GM23338 (cell line): Measurements from ENCODE around the gene PPP1R3D. TPM values are rescaled to one million over a fixed set of nuclear protein-coding genes. Genes with fewer than 3 reads are reported as not detected.

ENCODE experiments used
- ATAC-seq: fragments of 200-7000 bp; cut with Tn5 transposase; 3 replicates; pipeline ENCODE4 v1.9.1; 2020
- DNase-seq: peaks from one replicate; pipeline ENCODE4 v3.0.0-alpha.2; 2015; ENCODE audit warnings: low spot score
- H2AFZ ChIP-seq: fragments of 200-600 bp; sonication (generic); 2 replicates; pipeline ENCODE4 v1.8.0; 2016; ENCODE audit warnings: antibody characterized with exemption, mild to moderate bottlenecking, moderate library complexity
- H3F3A ChIP-seq: fragments of 200-600 bp; sonication (generic); replicated peaks from 2 replicates; pipeline ENCODE4 v1.8.0; 2017; ENCODE audit warnings: antibody characterized with exemption, mixed run types, low read depth
- H3K27ac ChIP-seq: fragments of 200-600 bp; sonication (generic); 2 replicates; pipeline ENCODE4 v1.6.1; 2016; ENCODE audit warnings: low read depth
- H3K27me3 ChIP-seq: fragments of 200-600 bp; sonication (generic); 2 replicates; pipeline ENCODE4 v1.8.0; 2016; ENCODE audit warnings: mild to moderate bottlenecking, mixed run types, moderate library complexity; ENCODE audit not compliant: insufficient read depth
- H3K36me3 ChIP-seq: fragments of 200-600 bp; sonication (generic); 2 replicates; pipeline ENCODE4 v1.8.0; 2016; ENCODE audit warnings: mild to moderate bottlenecking; ENCODE audit not compliant: insufficient read depth
- H3K4me1 ChIP-seq: fragments of 200-600 bp; sonication (generic); 2 replicates; pipeline ENCODE4 v1.8.0; 2016; ENCODE audit warnings: mild to moderate bottlenecking, moderate library complexity; ENCODE audit not compliant: insufficient read depth
- H3K4me2 ChIP-seq: fragments of 200-600 bp; sonication (generic); 2 replicates; pipeline ENCODE4 v1.7.1; 2017; ENCODE audit warnings: mixed run types
- H3K4me3 ChIP-seq: fragments of 200-600 bp; sonication (generic); 2 replicates; pipeline ENCODE4 v1.6.1; 2016; ENCODE audit warnings: mixed run types
- H3K79me2 ChIP-seq: fragments of 200-600 bp; sonication (generic); replicated peaks from 2 replicates; pipeline ENCODE4 v1.8.0; 2017; ENCODE audit warnings: mild to moderate bottlenecking; ENCODE audit not compliant: insufficient read depth
- H3K9me2 ChIP-seq: fragments of 200-600 bp; sonication (generic); 2 replicates; pipeline ENCODE4 v1.8.0; 2017; ENCODE audit not compliant: insufficient read depth
- H4K20me1 ChIP-seq: fragments of 200-600 bp; sonication (generic); replicated peaks from 2 replicates; pipeline ENCODE4 v1.8.0; 2017; ENCODE audit warnings: mild to moderate bottlenecking; ENCODE audit not compliant: insufficient read depth
- H3K27ac Mint-ChIP-seq: 2 replicates; pipeline ENCODE4 v1.8.0; 2020; ENCODE audit warnings: inconsistent platforms, mild to moderate bottlenecking, moderate library complexity, mixed read lengths
- H3K27me3 Mint-ChIP-seq: 3 replicates; pipeline ENCODE4 v1.8.0; 2022; ENCODE audit warnings: low read depth, mild to moderate bottlenecking, moderate library complexity, mixed read lengths, inconsistent platforms; ENCODE audit not compliant: insufficient read depth, poor library complexity
- H3K36me3 Mint-ChIP-seq: 3 replicates; pipeline ENCODE4 v1.8.0; 2021; ENCODE audit warnings: low read depth, mild to moderate bottlenecking, inconsistent platforms, moderate library complexity, mixed read lengths
- H3K4me1 Mint-ChIP-seq: 3 replicates; pipeline ENCODE4 v1.8.0; 2020; ENCODE audit warnings: mild to moderate bottlenecking, inconsistent platforms, mixed read lengths
- H3K4me3 Mint-ChIP-seq: 3 replicates; pipeline ENCODE4 v1.8.0; 2021; ENCODE audit warnings: moderate library complexity, mild to moderate bottlenecking, inconsistent platforms, mixed read lengths
- H3K9me3 Mint-ChIP-seq: 3 replicates; pipeline ENCODE4 v1.8.0; 2020; ENCODE audit warnings: moderate library complexity, mild to moderate bottlenecking, inconsistent platforms, mixed read lengths
- EZH2 ChIP-seq: fragments of 200-600 bp; sonication (generic); IDR thresholded peaks from one replicate; pipeline ENCODE4 v1.8.0; 2017; ENCODE audit warnings: antibody characterized with exemption, mild to moderate bottlenecking, low read depth; ENCODE audit not compliant: unreplicated experiment
- EZH2phosphoT487 ChIP-seq: fragments of 200-600 bp; sonication (generic); IDR thresholded peaks from one replicate; pipeline ENCODE4 v1.8.1; 2018; ENCODE audit warnings: antibody characterized with exemption; ENCODE audit not compliant: unreplicated experiment
- JUNB ChIP-seq: IDR thresholded peaks from one replicate; pipeline ENCODE4 v1.6.1; 2016; ENCODE audit warnings: antibody characterized with exemption; ENCODE audit not compliant: unreplicated experiment
- NANOG ChIP-seq: IDR thresholded peaks from 2 replicates; pipeline ENCODE4 v1.6.1; 2016; ENCODE audit warnings: antibody characterized with exemption, borderline replicate concordance
- POLR2AphosphoS5 ChIP-seq: IDR thresholded peaks from 2 replicates; pipeline ENCODE4 v1.6.1; 2016; ENCODE audit warnings: antibody characterized with exemption, low read depth
- ZNF331 ChIP-seq: fragments of 250-450 bp; sonication (Bioruptor Pico); IDR thresholded peaks from 2 replicates; pipeline ENCODE4 v1.5.0; 2020; ENCODE audit warnings: low read depth, mild to moderate bottlenecking, moderate library complexity
- polyA plus RNA-seq: library from polyadenylated mRNA; unstranded; fragments of >200 nt; fragmentation: Nextera tagmentation; extraction: Ambion mirVana; gene quantifications from 2 replicates; pipeline ENCODE4 v1.2.1, GENCODE V29; 2016
- total RNA-seq: library from RNA; depleted of rRNA; stranded (reverse); fragments of >200 nt; shearing (Covaris generic); gene quantifications from 2 replicates; pipeline ENCODE4 v1.2.3, GENCODE V29; 2014
- TF ChIP-seq, protein P1 (sequence below): IDR thresholded peaks from one replicate; pipeline ENCODE4 v1.6.1; 2018; ENCODE audit warnings: antibody characterized with exemption; ENCODE audit not compliant: unreplicated experiment
- TF ChIP-seq, protein P2 (sequence below): fragments of 250-450 bp; sonication (Bioruptor Pico); IDR thresholded peaks from 2 replicates; pipeline ENCODE4 v1.5.0; 2020; ENCODE audit warnings: mild to moderate bottlenecking, moderate library complexity

Gene PPP1R3D
- total and polyA plus RNA-seq, 2 experiments from 2014 or later = 1.4 to 3.0 TPM

DNA sequence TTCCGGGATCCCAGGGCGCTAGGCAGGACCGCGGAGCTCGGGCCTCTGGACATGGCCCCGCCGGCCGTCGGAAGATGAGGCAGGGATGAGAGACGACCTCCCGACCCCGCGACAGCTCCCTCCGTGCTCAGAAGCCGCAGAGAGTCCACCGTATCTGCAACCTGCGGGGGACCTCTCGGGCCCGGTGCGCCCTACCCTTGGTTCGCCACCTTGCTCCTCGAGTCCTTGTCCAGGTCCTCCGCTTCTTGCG lies 301 bp downstream of the PPP1R3D start:
- H3K27me3 Mint-ChIP-seq = peaks cover 28% of the 10 kb centered on the region
- no peak overlapping the region for H3K27ac Mint-ChIP-seq
- Histone ChIP-seq H3K9me2 (no peaks in the 10 kb centered on the region), H3K36me3 (peaks cover 16% of the 10 kb centered on the region; the same call in 1 of the 2 replicates), H2AFZ (peak overlapping the region; percentile 89), H3K4me2 (peak overlapping the region; percentile 86), H3K4me3 (peak overlapping the region; percentile 74), H4K20me1 (peaks cover 11% of the 10 kb centered on the region; the same call in 1 of the 2 replicates), H3K79me2 (peaks cover 12% of the 10 kb centered on the region; the same call in 1 of the 2 replicates), H3F3A (no peaks in the 10 kb centered on the region), H3K27me3 (peaks cover 46% of the 10 kb centered on the region), H3K4me1 (peaks cover 8% of the 10 kb centered on the region), H3K27ac (0 out of 2 replicates have a peak overlapping the region, but pooled peaks have one; percentile 92)
- ATAC-seq (peak; percentile 21), DNase-seq (no peak)
- H3K9me3 Mint-ChIP-seq = peaks cover 12% of the 10 kb centered on the region
- peaks cover 12% of the 10 kb centered on the region for H3K4me1 Mint-ChIP-seq
- H3K4me3 Mint-ChIP-seq = peak overlapping the region; percentile 92
- peaks cover 21% of the 10 kb centered on the region for H3K36me3 Mint-ChIP-seq
- TF ChIP-seq EZH2phosphoT487 (no peak), POLR2AphosphoS5 (no peak), JUNB (no peak), ZNF331 (no peak), EZH2 (peak; percentile 40), NANOG (no peak)
- TF ChIP-seq, protein P1, sequence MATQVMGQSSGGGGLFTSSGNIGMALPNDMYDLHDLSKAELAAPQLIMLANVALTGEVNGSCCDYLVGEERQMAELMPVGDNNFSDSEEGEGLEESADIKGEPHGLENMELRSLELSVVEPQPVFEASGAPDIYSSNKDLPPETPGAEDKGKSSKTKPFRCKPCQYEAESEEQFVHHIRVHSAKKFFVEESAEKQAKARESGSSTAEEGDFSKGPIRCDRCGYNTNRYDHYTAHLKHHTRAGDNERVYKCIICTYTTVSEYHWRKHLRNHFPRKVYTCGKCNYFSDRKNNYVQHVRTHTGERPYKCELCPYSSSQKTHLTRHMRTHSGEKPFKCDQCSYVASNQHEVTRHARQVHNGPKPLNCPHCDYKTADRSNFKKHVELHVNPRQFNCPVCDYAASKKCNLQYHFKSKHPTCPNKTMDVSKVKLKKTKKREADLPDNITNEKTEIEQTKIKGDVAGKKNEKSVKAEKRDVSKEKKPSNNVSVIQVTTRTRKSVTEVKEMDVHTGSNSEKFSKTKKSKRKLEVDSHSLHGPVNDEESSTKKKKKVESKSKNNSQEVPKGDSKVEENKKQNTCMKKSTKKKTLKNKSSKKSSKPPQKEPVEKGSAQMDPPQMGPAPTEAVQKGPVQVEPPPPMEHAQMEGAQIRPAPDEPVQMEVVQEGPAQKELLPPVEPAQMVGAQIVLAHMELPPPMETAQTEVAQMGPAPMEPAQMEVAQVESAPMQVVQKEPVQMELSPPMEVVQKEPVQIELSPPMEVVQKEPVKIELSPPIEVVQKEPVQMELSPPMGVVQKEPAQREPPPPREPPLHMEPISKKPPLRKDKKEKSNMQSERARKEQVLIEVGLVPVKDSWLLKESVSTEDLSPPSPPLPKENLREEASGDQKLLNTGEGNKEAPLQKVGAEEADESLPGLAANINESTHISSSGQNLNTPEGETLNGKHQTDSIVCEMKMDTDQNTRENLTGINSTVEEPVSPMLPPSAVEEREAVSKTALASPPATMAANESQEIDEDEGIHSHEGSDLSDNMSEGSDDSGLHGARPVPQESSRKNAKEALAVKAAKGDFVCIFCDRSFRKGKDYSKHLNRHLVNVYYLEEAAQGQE = no peak
- TF ChIP-seq, protein P2, sequence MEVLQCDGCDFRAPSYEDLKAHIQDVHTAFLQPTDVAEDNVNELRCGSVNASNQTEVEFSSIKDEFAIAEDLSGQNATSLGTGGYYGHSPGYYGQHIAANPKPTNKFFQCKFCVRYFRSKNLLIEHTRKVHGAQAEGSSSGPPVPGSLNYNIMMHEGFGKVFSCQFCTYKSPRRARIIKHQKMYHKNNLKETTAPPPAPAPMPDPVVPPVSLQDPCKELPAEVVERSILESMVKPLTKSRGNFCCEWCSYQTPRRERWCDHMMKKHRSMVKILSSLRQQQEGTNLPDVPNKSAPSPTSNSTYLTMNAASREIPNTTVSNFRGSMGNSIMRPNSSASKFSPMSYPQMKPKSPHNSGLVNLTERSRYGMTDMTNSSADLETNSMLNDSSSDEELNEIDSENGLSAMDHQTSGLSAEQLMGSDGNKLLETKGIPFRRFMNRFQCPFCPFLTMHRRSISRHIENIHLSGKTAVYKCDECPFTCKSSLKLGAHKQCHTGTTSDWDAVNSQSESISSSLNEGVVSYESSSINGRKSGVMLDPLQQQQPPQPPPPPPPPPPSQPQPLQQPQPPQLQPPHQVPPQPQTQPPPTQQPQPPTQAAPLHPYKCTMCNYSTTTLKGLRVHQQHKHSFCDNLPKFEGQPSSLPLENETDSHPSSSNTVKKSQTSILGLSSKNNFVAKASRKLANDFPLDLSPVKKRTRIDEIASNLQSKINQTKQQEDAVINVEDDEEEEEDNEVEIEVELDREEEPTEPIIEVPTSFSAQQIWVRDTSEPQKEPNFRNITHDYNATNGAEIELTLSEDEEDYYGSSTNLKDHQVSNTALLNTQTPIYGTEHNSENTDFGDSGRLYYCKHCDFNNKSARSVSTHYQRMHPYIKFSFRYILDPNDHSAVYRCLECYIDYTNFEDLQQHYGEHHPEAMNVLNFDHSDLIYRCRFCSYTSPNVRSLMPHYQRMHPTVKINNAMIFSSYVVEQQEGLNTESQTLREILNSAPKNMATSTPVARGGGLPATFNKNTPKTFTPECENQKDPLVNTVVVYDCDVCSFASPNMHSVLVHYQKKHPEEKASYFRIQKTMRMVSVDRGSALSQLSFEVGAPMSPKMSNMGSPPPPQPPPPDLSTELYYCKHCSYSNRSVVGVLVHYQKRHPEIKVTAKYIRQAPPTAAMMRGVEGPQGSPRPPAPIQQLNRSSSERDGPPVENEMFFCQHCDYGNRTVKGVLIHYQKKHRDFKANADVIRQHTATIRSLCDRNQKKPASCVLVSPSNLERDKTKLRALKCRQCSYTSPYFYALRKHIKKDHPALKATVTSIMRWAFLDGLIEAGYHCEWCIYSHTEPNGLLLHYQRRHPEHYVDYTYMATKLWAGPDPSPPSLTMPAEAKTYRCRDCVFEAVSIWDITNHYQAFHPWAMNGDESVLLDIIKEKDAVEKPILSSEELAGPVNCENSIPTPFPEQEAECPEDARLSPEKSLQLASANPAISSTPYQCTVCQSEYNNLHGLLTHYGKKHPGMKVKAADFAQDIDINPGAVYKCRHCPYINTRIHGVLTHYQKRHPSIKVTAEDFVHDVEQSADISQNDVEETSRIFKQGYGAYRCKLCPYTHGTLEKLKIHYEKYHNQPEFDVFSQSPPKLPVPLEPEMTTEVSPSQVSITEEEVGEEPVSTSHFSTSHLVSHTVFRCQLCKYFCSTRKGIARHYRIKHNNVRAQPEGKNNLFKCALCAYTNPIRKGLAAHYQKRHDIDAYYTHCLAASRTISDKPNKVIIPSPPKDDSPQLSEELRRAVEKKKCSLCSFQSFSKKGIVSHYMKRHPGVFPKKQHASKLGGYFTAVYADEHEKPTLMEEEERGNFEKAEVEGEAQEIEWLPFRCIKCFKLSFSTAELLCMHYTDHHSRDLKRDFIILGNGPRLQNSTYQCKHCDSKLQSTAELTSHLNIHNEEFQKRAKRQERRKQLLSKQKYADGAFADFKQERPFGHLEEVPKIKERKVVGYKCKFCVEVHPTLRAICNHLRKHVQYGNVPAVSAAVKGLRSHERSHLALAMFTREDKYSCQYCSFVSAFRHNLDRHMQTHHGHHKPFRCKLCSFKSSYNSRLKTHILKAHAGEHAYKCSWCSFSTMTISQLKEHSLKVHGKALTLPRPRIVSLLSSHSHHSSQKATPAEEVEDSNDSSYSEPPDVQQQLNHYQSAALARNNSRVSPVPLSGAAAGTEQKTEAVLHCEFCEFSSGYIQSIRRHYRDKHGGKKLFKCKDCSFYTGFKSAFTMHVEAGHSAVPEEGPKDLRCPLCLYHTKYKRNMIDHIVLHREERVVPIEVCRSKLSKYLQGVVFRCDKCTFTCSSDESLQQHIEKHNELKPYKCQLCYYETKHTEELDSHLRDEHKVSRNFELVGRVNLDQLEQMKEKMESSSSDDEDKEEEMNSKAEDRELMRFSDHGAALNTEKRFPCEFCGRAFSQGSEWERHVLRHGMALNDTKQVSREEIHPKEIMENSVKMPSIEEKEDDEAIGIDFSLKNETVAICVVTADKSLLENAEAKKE (CRISPR knock-in tag) = no peak
